HG03064 (cell line): ENCODE measurements around the gene GLS.
"Not testable (repeated sequence)": the region's sequence is repeated elsewhere in the genome, so short reads cannot be mapped to it uniquely, and the experiment has no call there.

Experiments
- ATAC-seq: cut with Tn5 transposase; IDR thresholded peaks from one replicate; pipeline ENCODE4 v1.9.1; 2021; ENCODE audit warnings: low read depth; ENCODE audit not compliant: unreplicated experiment

Gene GLS

DNA sequence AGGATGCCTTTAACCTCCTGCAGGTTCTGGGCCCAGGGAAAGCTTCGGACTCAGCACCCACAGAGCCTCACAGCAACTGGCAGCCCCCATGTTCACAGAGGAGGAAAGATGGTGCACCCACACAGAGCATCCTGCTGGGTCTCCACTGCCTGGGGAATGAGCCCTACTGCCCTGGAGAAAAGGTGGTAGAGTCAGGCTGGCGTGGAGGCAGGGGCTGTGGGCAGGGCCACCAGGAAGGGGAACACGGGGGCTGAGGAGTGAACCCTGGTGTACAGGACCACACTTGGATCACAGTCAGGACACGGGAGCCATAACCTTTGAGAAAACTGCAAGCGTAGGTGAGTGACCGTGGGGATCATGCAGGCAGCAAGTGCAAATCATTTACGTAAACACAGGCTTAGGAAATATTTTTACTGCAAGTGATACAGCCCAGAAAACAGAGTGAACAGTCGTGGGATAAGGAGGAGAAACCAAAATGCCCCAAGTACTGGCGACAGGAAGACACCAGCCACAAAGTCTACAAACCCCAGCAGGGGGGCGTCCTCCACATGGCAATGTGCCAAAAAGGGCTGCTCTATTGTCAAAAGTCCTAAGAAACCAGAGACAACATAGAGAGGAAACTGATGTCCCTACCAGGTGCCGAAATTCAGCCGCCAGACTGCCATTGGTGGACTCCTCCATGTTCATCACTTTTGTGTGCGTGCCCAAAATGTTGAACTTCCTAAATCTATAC is 105.8 kb downstream of the GLS start:
- no peak for ATAC-seq

DNA sequence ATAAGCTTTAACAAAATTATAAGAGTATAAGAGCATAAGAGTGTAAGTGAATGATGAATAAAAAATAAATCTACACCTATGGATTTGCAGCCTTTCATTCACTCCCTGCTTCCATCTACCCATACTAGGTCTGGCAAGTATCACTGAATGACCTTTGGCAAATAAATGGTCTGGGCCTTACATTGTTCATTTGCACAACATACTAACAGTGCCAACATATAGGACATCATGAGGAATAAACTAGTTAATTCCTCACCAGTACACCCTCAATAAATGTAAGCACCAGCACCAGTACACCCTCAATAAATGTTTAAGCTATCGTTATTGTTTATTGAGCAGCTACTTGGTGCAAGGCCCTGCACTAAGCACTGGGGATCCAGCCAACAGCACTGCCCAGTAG is 106.5 kb downstream of the GLS start:
- no peak for ATAC-seq

DNA sequence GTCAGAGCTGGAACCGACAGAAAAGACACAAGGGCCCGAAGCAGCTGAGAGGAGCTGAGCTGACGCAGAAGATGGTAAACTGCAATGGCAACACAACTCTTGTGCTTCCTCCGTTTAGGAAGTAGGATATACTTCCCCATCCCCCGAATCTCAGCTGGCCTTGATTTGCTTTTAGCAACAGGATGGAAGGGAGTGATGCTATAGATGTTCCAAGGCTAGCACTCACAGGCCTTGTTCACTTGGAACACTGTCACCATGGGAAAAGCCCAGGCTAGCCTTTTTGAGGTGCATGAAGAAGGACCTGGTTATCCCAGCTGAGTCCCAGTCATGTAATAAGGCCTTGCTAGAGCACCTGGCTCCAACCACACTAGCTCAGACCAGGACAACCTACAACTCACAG is 107.3 kb downstream of the GLS start:
- no peak for ATAC-seq

DNA sequence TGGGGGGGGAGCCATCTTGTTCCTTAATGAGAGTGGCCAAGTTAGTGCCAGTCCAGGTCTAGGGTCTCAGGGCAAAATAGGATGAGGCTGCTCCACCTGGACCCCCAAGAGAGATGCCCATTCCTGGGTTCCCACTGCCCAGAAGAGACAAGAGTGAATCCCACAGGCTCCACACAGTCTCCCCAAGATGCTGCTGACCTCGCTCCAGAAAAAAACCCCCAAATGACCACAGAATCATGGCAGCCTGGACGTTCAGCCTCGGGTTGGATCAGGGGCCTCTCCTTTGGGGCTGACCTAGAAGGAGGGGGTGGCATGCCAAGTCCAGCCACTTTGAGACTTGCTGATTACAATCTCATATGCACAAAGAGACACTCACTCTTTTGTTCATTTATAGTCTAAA is 108.3 kb downstream of the GLS start:
- ATAC-seq, result no peak

DNA sequence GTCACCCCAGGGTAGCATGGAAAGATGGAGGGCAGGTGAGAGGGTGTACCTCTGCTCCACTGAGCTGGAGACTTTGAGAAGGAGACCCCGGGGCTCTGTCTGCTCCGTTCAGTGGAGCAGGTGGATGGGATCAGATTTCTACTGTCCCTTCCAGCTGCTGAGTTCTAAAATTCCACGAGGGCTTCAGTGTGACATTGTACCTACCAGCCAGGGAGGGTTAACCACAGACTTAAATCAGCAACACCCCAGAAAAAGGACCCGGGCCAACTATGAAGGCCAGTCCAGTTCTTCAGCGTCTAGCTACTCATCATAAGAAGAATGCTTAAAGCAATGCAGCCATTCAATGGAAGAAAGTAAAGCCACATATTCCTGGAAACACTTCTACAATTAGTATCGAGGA is 109.5 kb downstream of the GLS start:
- ATAC-seq, result no peak

DNA sequence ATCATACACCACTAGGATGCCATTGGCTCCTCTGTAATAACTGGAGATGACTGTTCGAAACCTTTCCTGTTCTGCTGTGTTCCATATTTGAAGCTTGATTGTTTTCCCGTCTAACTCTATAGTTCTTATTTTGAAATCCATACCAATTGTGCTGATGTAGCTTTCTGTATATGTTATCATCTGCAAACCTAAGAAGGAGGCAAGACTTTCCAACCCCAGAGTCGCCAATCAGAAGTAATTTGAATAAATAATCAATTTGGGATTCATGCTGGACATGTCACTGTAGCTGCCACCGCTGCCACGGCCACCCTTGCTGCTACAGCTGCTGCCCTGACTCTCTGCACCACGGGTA is 112.6 kb downstream of the GLS start:
- no peak for ATAC-seq

DNA sequence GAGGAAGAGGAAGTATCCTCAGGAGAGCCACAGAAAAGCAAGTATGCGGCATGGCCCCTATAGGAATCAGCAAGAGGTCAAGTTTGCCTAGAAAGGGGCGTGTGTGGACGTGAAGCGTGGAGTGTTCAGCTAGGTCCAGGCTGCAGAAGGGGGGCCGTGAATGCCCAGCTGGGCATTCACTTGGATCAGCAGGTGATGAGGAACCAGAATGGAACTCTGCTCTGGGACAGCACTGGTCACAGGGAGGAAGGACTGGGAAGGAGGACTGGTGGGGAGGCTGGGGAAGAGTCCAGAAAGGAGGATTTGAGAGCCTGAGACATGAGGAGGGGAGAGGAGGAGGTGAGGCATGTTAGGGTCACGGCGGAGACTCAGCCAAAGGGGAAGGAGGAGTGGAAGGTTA is 113.5 kb downstream of the GLS start:
- ATAC-seq, result no peak

DNA sequence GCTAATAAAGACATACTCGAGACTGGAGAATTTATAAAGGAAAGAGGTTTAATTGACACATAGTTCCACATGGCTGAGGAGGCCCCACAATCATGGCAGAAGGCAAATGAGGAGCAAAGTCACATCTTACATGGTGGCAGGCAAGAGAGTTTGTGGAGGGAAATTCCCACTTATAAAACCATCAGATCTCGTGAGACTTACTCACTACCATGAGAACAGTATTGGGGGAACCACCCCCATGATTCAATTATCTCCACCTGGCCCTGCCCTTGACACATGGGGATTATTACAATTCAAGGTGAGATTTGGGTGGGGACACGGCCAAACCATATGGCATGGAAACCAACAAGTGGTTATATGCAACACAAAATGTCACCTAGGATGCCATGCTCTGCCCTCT is 114.7 kb downstream of the GLS start:
- not testable (repeated sequence) for ATAC-seq

DNA sequence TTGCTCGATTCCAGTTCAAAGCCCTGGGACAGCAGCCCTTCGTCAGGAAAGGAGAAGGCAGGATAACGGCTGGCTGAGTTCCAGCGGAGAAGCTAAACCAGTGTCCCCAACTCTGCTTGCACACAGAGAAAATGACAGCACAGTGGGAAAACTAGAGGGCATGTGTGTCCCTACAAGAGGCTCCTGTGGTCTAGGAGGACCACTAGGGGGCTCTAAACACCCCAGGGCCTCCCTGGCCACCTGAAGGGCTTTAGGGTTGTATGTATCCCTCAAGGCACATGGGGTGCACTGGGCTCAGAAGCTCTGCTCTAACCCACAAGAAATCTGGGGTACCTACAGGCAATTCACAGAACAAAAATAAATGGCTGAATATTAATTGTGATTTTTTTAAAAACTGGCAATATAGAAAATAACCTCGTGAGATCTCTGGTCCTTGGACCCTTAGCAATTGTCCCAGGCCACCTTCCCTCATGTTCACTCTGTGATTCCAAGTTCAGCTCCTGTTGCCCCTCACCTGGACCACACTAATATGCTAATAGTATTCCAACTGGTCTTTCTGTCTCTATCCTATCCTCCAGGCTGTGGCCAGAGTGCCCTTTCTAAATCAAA is 115.8 kb downstream of the GLS start:
- ATAC-seq, result no peak

DNA sequence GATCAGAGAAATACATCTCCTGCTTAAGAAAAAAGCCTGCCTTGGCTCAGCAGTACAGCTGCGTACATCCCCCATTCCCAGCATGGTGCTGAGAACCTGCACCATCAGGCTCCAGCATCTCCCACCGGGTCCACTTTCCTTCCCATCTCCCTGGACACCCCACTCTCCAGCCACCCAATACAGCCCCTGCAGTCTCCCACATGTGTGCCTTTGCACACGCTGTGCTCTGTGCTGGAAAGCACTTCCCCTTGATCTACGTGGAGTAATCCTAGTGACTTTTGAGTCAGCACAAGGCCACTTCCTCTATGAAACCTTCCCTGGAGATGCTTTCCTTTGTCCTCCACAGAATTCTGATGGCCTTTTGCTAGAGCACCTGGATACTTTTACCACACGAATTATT is 116.3 kb downstream of the GLS start:
- ATAC-seq, result no peak

DNA sequence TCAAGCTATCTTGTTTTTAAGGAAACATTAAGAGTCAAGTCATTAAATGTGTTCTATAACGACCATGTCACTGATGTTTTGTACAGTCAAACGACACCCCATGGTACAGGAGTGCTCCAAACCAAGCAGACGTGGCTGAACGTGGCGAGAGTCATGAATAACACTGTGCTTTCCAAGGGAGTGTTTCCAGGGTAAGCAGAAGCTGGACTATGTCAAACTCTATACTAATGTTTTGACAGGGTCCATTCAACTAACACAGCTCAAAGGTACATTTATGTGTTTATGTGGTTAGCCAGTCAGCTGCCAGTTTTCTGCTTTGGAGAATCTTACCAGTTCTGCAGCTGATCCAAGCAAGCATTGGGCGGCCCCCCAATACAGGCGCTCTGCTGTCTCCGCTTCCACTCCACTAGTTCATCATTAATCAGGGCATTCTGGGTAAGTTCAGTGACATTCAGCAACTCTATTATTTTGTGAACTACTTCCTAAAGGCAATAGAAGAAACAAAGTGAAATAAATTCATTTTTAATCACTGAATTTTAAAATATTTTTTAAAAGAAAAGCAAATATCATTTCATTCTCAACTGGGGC is 117.0 kb downstream of the GLS start:
- ATAC-seq, result no peak

DNA sequence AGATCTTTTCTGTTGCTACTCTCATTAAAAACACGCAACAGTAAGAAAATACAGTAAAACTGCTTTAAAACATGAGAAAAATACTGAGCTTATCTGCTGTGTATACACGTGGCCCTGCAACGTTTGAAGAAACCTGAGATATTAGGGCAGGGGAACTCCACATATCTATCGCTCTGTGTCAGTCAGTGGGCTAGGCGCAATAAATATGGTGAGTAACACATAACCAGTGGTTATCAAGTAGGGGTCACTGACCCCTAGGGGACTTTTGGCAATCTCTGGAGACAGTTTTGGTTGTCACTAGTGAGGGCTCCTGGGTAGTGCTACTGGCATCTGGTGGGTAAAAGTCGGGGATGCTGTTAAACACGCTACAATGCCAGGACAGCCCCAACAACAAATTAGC is 118.4 kb downstream of the GLS start:
- no peak for ATAC-seq

DNA sequence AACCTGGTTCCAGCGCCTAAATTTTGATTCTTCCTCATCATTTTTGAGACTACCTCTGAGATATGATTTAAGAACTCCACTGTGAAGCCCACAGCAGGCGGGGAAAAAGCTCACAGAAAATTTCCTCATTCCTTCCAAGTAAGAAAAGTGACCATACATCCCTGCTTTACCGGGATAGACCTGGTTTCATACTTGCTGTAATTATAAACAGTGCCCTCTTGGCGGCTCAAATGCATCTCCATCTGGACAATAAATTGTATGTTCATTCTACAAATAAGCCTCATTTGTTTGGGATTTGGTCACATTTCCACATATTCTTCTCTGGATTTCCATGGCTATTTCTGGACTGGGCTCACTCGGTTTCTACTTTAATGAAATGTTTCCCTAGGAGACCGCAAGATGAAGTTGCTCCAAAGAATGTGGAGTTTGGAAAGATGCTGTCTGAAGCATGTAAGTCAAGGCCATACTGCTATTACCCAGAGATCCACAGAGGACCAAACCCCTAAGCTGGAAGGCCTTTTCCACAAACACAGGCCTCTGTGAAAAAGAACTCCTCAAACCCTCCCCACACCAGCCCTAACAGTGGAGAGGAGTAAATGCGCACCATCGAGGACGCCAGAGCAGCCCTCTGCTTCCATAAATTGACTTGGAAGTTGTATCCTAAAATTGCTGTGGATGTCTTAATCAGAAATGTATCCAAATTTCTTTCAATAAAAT is 119.5 kb downstream of the GLS start:
- ATAC-seq, result no peak

DNA sequence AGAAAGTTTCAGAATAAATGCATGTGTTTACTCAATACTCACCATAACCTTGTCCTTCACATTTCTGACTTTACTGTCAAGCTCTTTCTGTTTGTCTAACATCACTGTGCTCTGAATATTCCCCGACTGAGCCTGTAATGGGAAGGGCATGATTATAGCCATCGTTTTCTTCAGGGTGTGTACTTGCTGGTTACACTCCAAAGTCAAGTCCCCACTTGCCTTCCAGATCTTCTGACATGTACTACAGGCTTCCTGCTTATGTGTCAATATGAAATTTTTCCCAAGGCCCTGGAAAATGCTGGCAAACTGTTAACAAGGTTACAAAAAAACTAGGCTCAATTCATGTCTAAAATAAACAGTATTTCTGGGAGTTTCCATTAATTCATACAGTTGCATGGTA is 120.4 kb downstream of the GLS start:
- no peak for ATAC-seq

DNA sequence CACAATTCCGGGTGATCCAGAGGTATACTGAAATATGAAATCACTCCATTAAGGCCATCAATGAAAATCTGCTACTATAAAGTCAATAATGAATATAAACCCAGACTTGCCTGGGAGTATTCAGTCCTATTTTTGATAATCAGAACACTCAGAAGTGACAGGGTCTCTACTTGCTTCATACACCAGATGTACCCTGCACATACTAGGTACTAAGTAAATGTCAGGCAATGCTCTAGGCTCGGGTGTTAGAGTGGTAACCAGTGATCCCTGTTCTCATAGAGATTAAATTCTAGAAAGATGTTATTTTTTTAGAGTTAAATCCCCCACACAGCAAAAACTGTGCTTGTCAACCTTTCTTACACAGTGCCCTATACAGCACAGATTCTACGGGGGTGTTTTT is 121.0 kb downstream of the GLS start:
- no peak for ATAC-seq

DNA sequence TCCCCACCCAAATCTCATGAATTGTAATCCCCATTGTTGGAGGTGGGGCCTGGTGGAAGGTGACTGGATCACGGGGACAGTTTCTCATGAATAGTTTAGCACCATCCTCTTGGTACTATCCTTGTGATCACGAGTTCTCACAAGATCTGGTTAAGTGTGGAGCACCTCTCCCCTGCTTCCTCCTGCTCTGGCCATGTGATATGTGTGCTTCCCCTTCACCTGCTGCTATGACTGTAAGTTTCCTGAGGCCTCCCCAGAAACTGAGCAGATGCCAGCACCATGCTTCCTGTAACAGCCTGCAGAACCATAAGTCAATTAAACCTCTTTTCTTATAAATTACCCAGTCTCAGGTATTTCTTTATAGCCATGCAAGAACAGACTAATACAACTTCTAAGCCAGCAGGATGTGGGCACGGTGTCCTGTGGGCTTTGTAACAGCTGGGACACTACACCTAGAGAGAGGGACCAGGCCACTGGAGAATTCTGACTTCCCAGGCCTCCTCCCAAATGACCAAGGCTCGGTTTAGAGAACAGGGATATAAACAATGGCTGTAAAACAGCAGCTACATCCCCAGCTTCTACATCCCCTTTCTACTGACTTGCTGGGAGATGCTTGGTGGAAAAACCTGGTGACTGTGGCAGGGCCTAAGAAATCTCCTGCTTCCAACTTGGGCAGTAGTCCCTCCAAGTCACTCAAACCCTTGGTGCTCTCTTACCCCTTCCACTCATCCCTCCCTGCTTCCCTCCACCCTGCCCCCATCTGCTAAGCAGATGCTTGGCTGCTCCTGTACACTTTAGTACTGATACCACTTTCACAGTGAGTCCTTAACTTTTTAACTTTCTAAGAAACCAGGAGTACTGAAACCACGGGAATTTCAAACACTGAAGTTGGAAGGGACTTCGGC is 123.0 kb downstream of the GLS start:
- ATAC-seq, result no peak

DNA sequence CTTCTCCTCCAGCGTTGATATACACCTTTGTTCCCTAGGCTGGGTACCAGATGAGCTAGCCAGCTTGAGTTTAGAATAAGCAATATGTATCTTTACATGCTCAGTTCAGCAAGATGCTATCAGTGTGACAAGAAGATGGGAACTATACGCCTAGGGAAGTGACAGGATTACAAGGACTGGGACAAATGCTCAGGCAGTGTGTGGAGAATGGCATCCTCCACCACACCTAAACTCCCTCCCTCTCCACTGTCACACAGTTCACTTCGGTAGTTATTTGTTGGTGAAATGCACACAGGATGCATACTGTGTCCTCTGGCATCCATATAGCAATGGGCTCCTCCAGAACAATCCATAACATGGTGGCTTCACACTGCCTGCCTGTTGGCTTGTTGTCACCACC is 125.7 kb downstream of the GLS start:
- ATAC-seq, result no peak

DNA sequence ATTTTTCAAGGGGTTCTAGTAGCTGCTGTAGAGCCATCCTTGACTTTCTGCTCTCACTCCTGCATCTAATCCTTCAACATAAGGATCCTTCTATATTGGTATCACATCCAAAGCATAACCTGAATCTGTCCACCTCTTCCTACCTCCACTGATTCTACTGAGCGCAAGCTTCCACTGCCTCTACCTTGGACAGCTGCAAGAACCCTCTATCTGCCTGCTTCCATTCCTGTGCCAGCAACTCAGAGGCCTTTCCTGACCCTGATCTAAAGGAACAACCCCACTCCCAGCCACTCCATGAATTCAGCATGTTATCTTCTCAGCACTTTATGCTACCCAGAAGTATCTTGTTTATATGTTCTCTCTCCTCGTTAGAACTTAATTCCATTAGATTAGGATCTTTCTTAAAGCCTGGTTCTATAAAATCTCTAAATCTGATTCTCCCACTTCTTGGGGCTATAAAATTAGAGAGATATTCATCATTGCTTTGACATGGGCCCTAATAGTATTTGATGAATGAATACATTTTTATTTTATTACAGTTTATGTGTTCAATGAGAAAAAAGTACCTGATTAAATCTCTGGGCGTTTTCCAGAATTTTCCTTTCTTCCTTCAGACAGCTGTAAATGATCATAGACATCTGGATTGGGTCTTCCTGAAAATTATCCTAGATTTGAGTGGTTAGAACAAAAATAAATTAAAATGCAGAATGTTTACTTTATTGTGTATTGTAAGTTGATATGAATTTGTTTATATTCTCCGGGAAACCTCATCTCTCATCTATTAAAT is 126.6 kb downstream of the GLS start:
- no peak for ATAC-seq

DNA sequence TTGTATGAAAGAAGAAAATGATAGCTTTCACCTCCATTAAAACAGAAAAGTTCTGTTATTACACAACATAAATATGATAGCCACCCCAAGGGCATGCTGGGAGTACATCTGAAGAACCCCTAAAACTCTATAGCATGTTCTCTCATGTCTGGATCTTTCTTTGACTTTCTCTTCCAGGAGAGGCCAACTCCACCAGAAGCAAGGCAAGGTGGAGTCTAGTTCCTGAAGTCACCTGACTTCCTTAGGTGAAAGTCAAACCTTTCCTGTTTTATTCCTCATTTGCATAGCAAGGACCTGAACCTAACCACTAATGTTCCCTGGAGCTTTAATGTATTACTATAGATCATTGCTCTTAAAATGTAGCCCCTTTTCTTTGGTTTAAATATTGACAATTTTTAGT is 127.7 kb downstream of the GLS start:
- ATAC-seq, result no peak
